Measurements from ENCODE around the gene INTS15. TPM values are rescaled to one million over a fixed set of nuclear protein-coding genes. Genes with fewer than 3 reads are reported as not detected.

INTS15 gene
- total and polyA plus RNA-seq, 9 of the 15 experiments (the other 6 are each of a cell fraction or from before 2014, with no cell fraction given), result 0.52 to 28.9 (median 11.6) TPM

DNA sequence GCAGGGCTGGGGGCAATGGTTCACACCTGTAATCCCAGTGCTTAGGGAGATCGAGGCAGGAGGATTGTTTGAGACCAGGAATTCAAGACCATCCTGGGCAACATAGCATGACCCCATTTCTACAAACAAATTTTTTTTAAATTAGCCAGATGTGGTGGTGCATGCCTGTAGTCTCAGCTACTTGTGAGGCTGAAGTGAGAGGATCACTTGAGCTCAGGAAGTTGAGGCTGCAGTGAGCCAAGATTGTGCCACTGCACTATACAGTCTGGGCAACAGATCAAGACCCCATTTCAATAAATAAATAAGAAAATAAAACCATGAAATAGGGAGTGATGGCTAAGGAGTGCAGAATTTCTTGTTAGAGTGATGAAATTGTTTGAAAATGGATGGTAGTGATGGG, 47.5 kb upstream of the INTS15 start:
- no peaks in the 10 kb centered on the region; the same call in 1 of the 2 replicates for H4K20me1 ChIP-seq (replicated peaks; ENCODE audit: control insufficient read depth, insufficient read depth, low read length)
- no peak overlapping the region for H3K4me2 ChIP-seq (ENCODE audit: insufficient read depth, low read length)
- FAIRE-seq (no peak), ATAC-seq (no peak), DNase-seq (ENCODE audit: extremely low read depth in 1 of 4, low spot score in 3 of 4) (no peak)
- H3K9me3 ChIP-seq (replicated peaks; ENCODE audit: control insufficient read depth, insufficient read depth, low read depth, low read length), result no peaks in the 10 kb centered on the region
- H3K4me3 ChIP-seq, result no peak overlapping the region
- intact Hi-C loops (cut with micrococcal nuclease) (no loop called here), in situ Hi-C loops (cut with MboI) (no loop called here)
- peaks cover 5 to 42% of the 10 kb centered on the region in 2 experiments; a peak in 4 of 5 replicates for H3K27me3 ChIP-seq (ENCODE audit: control insufficient read depth in 2 of 2, insufficient read depth in 2 of 2, low read length in 2 of 2)
- peaks cover 0 to 4% of the 10 kb centered on the region in 2 experiments; a peak in 2 of 5 replicates for H3K4me1 ChIP-seq (replicated peaks in 1 of 2; ENCODE audit: control insufficient read depth in 2 of 2, insufficient read depth in 2 of 2, low read length in 2 of 2)
- no peak overlapping the region for H3K27ac ChIP-seq (ENCODE audit: extremely low read depth, low read depth, low read length)
- CTCF ChIA-PET (ENCODE audit: low intra/inter-chr PET ratio), result no interaction called here
- peaks cover 3% of the 10 kb centered on the region for H3K9me1 ChIP-seq (ENCODE audit: control insufficient read depth, insufficient read depth, low read length)
- no peak overlapping the region for H2AFZ ChIP-seq (ENCODE audit: low read depth, low read length)
- H3K9ac ChIP-seq (ENCODE audit: insufficient read depth in 1 of 2, low read depth in 2 of 2, low read length in 2 of 2), result no peak overlapping the region
- POLR2A ChIA-PET, result no interaction called here
- TF ChIP-seq ZNF586 (CRISPR knock-in tag; conservative IDR thresholded peaks at IDR 0.05), result no peak
- TF ChIP-seq NRF1 (conservative IDR thresholded peaks at IDR 0.05 in 1 of 2, IDR thresholded peaks at IDR 0.05 in 1 of 2), result no peak
- peak; percentile 14; the same call in 1 of the 2 replicates for TF ChIP-seq ZNF121 (CRISPR knock-in tag; conservative IDR thresholded peaks at IDR 0.05)
- 0% methylated on average over 1 of the region's 1 CpG for WGBS (ENCODE audit: insufficient coverage, low coverage, missing lambda C conversion rate)
- no peaks in the 10 kb centered on the region for H3K79me2 ChIP-seq (ENCODE audit: control insufficient read depth, insufficient read depth, low read length)
- no TSS peak for BruUV-seq (replicated peaks)
- no peaks in the 10 kb centered on the region for H3K36me3 ChIP-seq (ENCODE audit: control insufficient read depth, insufficient read depth, low read length)

DNA sequence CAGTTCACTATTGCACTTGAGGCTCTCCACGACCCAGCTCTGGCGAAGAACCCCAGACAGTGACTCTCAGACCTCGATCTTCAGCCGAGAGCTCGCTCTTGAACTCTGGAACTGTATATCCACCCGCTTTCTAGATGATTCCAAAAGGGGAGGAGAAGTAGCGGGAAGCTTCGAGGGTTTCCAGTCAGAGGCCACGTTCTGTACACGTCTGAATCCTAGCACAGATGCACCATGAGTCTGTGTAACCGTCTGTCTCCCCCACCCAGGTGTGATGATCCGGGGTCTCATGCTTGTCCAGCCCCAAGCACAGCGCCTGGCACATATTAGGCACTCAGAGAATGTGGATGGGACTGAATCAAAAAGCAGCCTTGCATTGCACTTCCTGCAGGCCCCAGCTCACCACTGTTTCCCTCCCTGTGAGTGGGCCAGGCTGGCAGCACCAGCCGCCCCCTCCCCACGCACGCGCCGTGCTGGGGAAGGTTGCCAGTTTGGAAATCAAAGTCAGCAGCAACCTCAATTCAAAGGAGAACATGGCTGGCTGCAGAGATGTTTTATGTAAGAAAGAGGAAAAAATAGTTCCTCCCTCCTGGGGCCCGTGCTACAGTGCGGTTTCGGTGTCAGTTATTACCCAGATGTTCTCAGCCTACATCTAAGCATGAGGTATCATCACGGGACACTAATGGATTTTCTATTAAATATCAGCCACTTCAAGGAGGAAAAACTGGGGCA, 44.3 kb upstream of the INTS15 start:
- H4K20me1 ChIP-seq (replicated peaks; ENCODE audit: control insufficient read depth, insufficient read depth, low read length), result no peaks in the 10 kb centered on the region
- no peak overlapping the region for H3K4me3 ChIP-seq
- intact Hi-C loops (cut with micrococcal nuclease) (no loop called here), in situ Hi-C loops (cut with MboI) (no loop called here)
- 0 out of 2 replicates have a peak overlapping the region, but pooled peaks have one; percentile 32 for H2AFZ ChIP-seq (ENCODE audit: low read depth, low read length)
- BruUV-seq (replicated peaks), result no TSS peak
- peaks cover 0 to 4% of the 10 kb centered on the region in 2 experiments; a peak in 2 of 5 replicates for H3K4me1 ChIP-seq (replicated peaks in 1 of 2; ENCODE audit: control insufficient read depth in 2 of 2, insufficient read depth in 2 of 2, low read length in 2 of 2)
- DNase-seq (ENCODE audit: extremely low read depth in 1 of 4, low spot score in 3 of 4) (no peak), ATAC-seq (no peak), FAIRE-seq (no peak)
- ChIA-PET CTCF (ENCODE audit: low intra/inter-chr PET ratio) (no interaction called here), POLR2A (interaction anchor here (0.8 to 1.4 kb wide), 2 partner anchors 9 to 12 kb away, joined by 3 to 4 read pairs; no protein-coding TSS in a partner anchor)
- peaks cover 3 to 28% of the 10 kb centered on the region in 2 experiments; a peak in 3 of 5 replicates for H3K27me3 ChIP-seq (ENCODE audit: control insufficient read depth in 2 of 2, insufficient read depth in 2 of 2, low read length in 2 of 2)
- H3K9me3 ChIP-seq (replicated peaks; ENCODE audit: control insufficient read depth, insufficient read depth, low read depth, low read length), result no peaks in the 10 kb centered on the region
- no peaks in the 10 kb centered on the region for H3K36me3 ChIP-seq (ENCODE audit: control insufficient read depth, insufficient read depth, low read length)
- no peaks in the 10 kb centered on the region for H3K9me1 ChIP-seq (ENCODE audit: control insufficient read depth, insufficient read depth, low read length)
- H3K79me2 ChIP-seq (ENCODE audit: control insufficient read depth, insufficient read depth, low read length), result no peaks in the 10 kb centered on the region
- no peak for TF ChIP-seq NR2F6 (CRISPR knock-in tag; IDR thresholded peaks at IDR 0.05)
- TF ChIP-seq, protein P1, sequence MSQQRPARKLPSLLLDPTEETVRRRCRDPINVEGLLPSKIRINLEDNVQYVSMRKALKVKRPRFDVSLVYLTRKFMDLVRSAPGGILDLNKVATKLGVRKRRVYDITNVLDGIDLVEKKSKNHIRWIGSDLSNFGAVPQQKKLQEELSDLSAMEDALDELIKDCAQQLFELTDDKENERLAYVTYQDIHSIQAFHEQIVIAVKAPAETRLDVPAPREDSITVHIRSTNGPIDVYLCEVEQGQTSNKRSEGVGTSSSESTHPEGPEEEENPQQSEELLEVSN (IDR thresholded peaks at IDR 0.05; ENCODE audit: borderline replicate concordance in 1 of 2, extremely low read depth in 1 of 2, insufficient read depth in 1 of 2, insufficient read length in 1 of 2, low read depth in 1 of 2, low read length in 1 of 2, poor library complexity in 1 of 2, severe bottlenecking in 1 of 2), result peak in 1 of 2 experiments; percentile 35
- WGBS (ENCODE audit: insufficient coverage, low coverage, missing lambda C conversion rate), result 25% methylated on average over 21 of the region's 22 CpGs
- no peak overlapping the region for H3K27ac ChIP-seq (ENCODE audit: extremely low read depth, low read depth, low read length)
- H3K9ac ChIP-seq (ENCODE audit: insufficient read depth in 1 of 2, low read depth in 2 of 2, low read length in 2 of 2), result no peak overlapping the region
- no peak overlapping the region for H3K4me2 ChIP-seq (ENCODE audit: insufficient read depth, low read length)

Data from K562 (cell line).